D721Med (cell line): Measurements from ENCODE around the gene PLOD3.

Experiments used
- DNase-seq: peaks from one replicate; pipeline ENCODE4 v3.0.0; 2011; ENCODE audit warnings: low spot score; ENCODE audit not compliant: insufficient read length
- FAIRE-seq: peaks from 2 replicates; lab custom pipeline; 2011; peaks lifted over from hg19 to GRCh38; lab: Jason Lieb, UNC
- CTCF ChIP-seq: IDR thresholded peaks from 2 replicates; pipeline ENCODE4 v1.5.1; 2012; ENCODE audit warnings: mild to moderate bottlenecking, control low read depth; ENCODE audit not compliant: insufficient read depth; ENCODE audit errors: missing control alignments

The PLOD3 gene

GRCh38 chr7:101185258-101185839 lies 32.0 kb downstream of the PLOD3 start:
- DNase-seq (no peak), FAIRE-seq (no peak)
- no peak for TF ChIP-seq CTCF

- FAIRE-seq (no peak), DNase-seq (no peak)
- TF ChIP-seq CTCF, result no peak
Observed at GRCh38 chr7:101180130-101180755, 37.1 kb downstream of the PLOD3 start, which contains the start of gene NAT16. NAT16 (minus strand) TSS chr7:101180293; CDS start chr7:101174807, 5,486 bp downstream.

GRCh38 chr7:101179713-101180112 lies 37.7 kb downstream of the PLOD3 start:
- DNase-seq, result no peak

GRCh38 chr7:101179117-101179516 lies 38.3 kb downstream of the PLOD3 start:
- no peak for TF ChIP-seq CTCF
- FAIRE-seq (no peak), DNase-seq (no peak)

More at GRCh38 chr7:101179713-101180112, 37.7 kb downstream of the PLOD3 start:
- no peak for FAIRE-seq
- TF ChIP-seq CTCF, result no peak

- TF ChIP-seq CTCF, result no peak
- DNase-seq (no peak), FAIRE-seq (no peak)
Observed at GRCh38 chr7:101177644-101178043, 39.7 kb downstream of the PLOD3 start.

- no peak for TF ChIP-seq CTCF
- FAIRE-seq (no peak), DNase-seq (no peak)
Observed at GRCh38 chr7:101175664-101176063, 41.7 kb downstream of the PLOD3 start.

- DNase-seq, result no peak
Observed at GRCh38 chr7:101174322-101174854, 43.0 kb downstream of the PLOD3 start.

More at GRCh38 chr7:101174322-101174854, 43.0 kb downstream of the PLOD3 start:
- no peak for TF ChIP-seq CTCF
- FAIRE-seq, result no peak
